H54 (cell line): Measurements from ENCODE around the gene GPRC5D.

Experiments used
- DNase-seq: peaks from one replicate; pipeline ENCODE4 v3.0.0; 2011; ENCODE audit warnings: low spot score, mixed read lengths; ENCODE audit not compliant: insufficient read length
- FAIRE-seq: peaks from 3 replicates; lab custom pipeline; 2011; peaks lifted over from hg19 to GRCh38; lab: Jason Lieb, UNC
- POLR2A ChIP-seq: IDR thresholded peaks from 2 replicates; pipeline ENCODE4 v1.6.1; 2011; ENCODE audit warnings: low read depth, mild to moderate bottlenecking, low read length

The GPRC5D gene

DNA sequence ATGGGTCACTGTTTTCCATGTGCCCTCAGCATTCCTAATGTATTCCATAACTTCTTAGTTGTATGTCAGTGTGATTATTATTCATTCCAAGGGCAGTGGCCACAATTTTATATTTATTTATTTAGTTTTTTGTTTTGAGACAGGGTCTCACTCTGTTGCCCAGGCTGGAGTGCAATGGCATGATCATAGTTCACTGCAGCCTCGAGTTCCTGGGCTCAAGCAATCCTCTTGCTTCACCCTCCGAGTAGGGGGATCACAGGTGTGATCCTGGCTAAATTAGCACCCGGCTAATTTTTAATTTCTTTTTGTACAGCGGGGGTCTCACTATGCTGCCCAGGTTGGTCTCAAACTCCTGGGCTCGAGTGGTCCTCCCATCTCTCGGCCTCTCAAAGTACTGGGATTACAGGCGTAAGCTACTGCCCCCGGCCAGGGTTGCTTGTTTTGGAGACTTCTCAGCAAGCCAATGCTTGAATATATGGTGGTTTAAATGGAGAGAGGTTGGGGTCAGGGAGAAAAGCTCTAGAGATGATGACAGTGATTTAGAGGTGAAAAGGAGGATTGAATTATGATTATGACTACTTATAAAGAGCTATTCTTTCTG is 53.0 kb downstream of the GPRC5D start:
- no peak for TF ChIP-seq POLR2A
- FAIRE-seq (no peak), DNase-seq (no peak)

DNA sequence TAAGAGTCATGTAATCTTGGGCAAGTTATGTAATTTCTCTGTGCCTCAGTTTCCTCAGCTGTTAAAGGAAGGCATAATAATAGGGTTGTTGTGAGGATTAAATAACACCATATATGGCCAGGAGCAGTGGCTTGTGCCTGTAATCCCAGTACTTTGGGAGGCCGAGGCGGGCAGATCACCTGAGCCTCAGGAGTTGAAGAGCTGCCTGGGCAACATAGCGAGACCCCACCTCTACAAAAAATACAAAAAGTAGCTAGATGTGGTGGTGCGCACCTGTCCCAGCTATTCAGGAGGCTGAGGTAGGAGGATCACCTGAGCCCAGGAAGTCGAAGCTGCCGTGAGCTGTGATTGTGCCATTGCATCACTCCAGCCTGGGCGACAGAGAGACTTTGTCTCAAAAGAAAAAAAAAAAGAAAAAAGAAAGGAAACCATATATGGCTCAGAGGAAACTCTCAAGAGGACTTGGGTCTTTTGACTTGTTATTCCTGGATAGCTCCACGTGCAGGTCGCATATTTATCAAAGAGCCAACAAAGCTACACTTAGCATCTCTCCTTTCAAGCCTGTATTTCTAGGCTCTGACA is 53.7 kb downstream of the GPRC5D start:
- TF ChIP-seq POLR2A = no peak
- DNase-seq (no peak), FAIRE-seq (no peak)

DNA sequence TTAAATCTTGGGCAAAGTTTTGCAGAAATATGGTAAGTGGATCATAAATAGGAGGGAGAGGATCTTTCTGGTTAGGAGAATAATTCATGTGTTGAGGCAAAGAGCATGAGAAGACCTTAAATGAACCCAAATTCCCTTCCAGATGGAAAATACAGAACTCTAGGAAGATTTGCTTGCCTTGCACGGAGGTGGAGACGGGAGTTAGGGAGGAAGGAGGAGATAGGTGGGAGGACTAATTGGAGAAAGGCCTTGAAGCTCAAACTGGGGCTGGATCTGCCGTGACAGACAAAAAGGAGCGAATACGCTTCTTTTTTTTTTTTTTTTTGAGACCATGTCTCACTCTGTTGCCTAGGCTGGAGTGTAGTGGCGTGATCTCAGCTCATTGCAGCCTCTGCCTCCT is 54.7 kb downstream of the GPRC5D start:
- no peak for FAIRE-seq

DNA sequence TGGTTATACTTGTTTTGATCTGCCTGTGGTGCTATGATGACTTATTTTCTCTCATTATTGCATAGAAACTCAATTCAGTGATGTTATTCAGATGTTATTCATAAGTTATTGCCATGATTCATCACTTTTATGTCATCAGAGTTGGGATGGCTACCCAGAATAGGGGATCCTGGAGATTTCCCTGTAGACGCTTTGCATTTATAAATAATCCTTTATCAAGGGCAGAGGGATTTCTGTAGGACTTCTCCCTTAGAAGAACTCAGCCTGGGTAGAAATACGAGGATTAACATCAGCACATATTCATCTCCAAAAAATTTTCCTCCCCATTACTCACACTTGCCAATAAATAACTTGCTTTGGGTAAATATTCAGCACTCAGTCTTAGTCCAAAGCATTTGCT is 55.7 kb downstream of the GPRC5D start:
- no peak for TF ChIP-seq POLR2A
- no peak for FAIRE-seq
- DNase-seq = no peak

More for the DNA sequence above, 54.7 kb downstream of the GPRC5D start:
- TF ChIP-seq POLR2A = no peak
- DNase-seq = no peak

DNA sequence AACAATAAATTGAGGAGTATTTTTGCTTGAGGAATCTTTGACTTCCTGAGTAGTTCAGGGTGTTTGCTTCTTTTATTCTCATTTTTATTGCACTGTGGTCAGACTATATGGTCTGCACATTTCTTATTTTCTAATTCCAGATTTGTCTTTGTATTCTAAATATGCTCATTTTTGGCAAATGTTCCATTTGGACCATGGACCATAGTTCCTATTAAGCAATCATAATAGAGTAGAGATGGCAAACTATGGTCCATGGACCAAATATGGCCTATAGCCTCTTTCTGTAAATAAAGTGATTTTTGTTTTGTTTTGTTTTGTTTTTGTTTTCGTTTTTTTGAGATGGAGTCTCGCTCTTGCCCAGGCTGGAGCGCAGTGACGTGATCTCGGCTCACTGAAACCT is 58.5 kb downstream of the GPRC5D start:
- TF ChIP-seq POLR2A = no peak
- FAIRE-seq (no peak), DNase-seq (no peak)

DNA sequence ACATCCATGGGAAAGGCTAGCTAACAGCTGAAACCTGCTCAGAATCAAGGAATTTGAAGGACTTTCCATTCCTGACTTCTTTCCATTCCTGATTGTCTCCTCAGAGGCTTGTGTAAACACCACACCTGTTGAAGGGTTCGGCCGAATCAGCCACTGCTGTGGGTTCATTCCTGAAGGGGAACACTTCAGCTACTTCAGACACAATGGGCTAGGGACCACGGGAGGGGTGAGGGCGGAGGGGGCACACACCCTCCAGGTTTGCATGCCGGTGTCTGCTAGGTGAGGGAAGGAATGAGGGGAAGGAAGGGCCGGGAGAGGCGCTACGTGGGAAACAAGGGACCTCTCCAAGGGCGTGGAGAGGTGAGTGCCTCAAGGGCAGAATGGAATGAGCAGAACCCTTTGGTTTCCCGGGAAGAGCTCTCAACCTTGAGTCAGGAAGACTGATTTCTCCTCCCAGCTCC is 59.3 kb downstream of the GPRC5D start:
- DNase-seq (no peak), FAIRE-seq (no peak)
- TF ChIP-seq POLR2A = no peak

DNA sequence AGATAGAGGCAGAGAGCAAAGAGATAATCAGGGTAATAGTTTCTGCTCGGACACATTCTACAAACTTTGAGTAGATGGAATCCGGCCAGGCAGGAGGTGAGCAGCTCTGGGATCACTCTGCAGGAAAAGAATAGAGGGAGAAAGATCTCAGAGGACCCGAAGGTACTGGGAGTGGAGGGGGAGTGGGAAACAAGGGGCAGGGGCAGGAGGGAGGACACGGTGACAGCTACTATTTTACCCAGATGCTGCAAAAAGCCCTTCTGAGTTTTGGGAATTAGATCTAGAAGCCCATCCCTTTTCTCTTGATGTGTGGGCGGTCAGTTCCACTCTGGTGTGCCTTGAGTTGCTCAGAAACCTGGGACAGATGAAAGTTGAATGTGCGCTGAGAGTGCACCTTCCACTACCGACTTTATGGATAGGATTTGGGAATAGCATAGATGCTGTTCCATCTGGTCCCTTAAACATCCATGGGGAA is 60.1 kb downstream of the GPRC5D start:
- no peak for DNase-seq
- no peak for TF ChIP-seq POLR2A
- FAIRE-seq = no peak

DNA sequence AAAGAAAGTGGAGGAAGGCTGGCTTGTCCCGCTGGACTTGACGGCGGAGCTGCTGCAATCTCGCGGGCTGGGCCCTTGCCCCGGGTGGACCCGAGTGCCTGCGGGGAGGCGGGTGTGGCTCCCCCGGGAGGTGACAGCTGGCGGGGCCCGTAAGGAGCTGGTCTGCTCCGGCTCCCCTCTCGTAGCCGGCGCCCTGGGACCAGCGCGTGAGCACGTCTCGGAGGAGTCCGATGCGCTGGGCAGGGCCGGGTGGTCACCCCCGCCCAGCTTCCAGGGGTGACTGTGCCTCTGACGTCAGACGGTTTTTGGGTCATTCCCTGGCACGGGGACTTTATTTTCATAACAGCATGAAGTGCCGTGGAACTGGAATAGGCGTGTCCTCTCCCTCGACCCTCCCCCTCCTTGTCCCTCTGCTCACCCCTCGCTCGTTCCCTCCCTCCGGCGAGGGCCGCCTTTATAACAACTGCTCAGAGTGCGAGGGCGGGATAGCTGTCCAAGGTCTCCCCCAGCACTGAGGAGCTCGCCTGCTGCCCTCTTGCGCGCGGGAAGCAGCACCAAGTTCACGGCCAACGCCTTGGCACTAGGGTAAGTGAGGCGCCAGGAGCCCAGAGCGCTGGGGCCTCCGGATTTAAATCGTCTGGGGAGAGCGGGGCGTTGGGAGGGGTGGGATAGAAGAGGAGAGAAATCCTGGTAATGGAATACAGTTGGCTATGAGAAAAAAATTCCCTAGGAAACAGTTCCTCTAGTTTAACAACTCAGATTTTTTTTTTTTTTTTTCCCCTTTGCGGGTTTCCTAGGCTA is 60.7 kb downstream of the GPRC5D start, which contains the start of gene GPRC5A:
TSS of gene GPRC5A (plus strand) at position 483 of the 801 bp plus-strand sequence. CDS start 16,688 bp downstream, outside the sequence.
- FAIRE-seq (peak; percentile 82), DNase-seq (peak; percentile 65)
- TF ChIP-seq POLR2A = peak; percentile 89
